ENCODE results near the gene SRF. TPM values are rescaled to one million over a fixed set of nuclear protein-coding genes. Genes with fewer than 3 reads are reported as not detected.

The SRF gene
- total RNA-seq, 2 donors from 2014 or later = 40.5 to 56.3 TPM

- DNase-seq (ENCODE audit: low spot score) = peak; percentile 76
- 2% methylated on average over 34 of the region's 51 CpGs for WGBS
- Histone ChIP-seq H3K4me3 (peak within 1 kb of the TSS; percentile 54 to 61), H3K4me1 (replicated peaks) (peaks cover 9% of the 10 kb centered on the region), H3K36me3 (peaks cover 6 to 28% of the 10 kb centered on the region in 2 donors), H3K27ac (peak within 1 kb of the TSS; percentile 69 to 70), H3K27me3 (replicated peaks; ENCODE audit: insufficient read depth) (no peaks in the 10 kb centered on the region), H3K9me3 (no peaks in the 10 kb centered on the region)
- TF ChIP-seq POLR2AphosphoS5 (IDR thresholded peaks at IDR 0.05) = peak; percentile 97
- peak; percentile 45 for TF ChIP-seq POLR2A (IDR thresholded peaks at IDR 0.05)
- TF ChIP-seq CTCF (IDR thresholded peaks at IDR 0.05) = peak in 2 of 4 experiments; percentile 19 to 20
- intact Hi-C loops (cut with DNase I) = no loop called here
Observed at GRCh38 chr6:43181942-43182860, 11.1 kb downstream of the SRF start, which contains the start of gene CUL9. CUL9 (plus strand) TSS chr6:43182196; CDS start chr6:43184311, 2,115 bp downstream.

- intact Hi-C loops (cut with DNase I) = no loop called here
- H3K9me3 ChIP-seq = no peaks in the 10 kb centered on the region
- 93% methylated on average over 4 of the region's 4 CpGs for WGBS
- H3K4me1 ChIP-seq (replicated peaks) = peaks cover 9% of the 10 kb centered on the region
- H3K4me3 ChIP-seq = no peak overlapping the region
- H3K36me3 ChIP-seq = peaks cover 6 to 24% of the 10 kb centered on the region in 2 donors
- DNase-seq (ENCODE audit: low spot score) = no peak
- TF ChIP-seq POLR2A (IDR thresholded peaks at IDR 0.05) (no peak), POLR2AphosphoS5 (IDR thresholded peaks at IDR 0.05) (no peak), CTCF (IDR thresholded peaks at IDR 0.05) (no peak)
- H3K27ac ChIP-seq = no peak overlapping the region
- H3K27me3 ChIP-seq (replicated peaks; ENCODE audit: insufficient read depth) = no peaks in the 10 kb centered on the region
Observed at GRCh38 chr6:43183441-43183840, 12.4 kb downstream of the SRF start.

GRCh38 chr6:43184268-43184985 is 13.4 kb downstream of the SRF start:
- intact Hi-C loops (cut with DNase I) = no loop called here
- TF ChIP-seq POLR2A (IDR thresholded peaks at IDR 0.05) (no peak), CTCF (IDR thresholded peaks at IDR 0.05) (no peak), POLR2AphosphoS5 (IDR thresholded peaks at IDR 0.05) (no peak)
- Histone ChIP-seq H3K9me3 (no peaks in the 10 kb centered on the region), H3K4me3 (no peak overlapping the region), H3K27me3 (replicated peaks; ENCODE audit: insufficient read depth) (no peaks in the 10 kb centered on the region), H3K4me1 (replicated peaks) (peaks cover 9% of the 10 kb centered on the region), H3K36me3 (peaks cover 0 to 14% of the 10 kb centered on the region in 2 donors), H3K27ac (no peak overlapping the region)
- 89% methylated on average over 21 of the region's 21 CpGs for WGBS
- no peak for DNase-seq (ENCODE audit: low spot score)

GRCh38 chr6:43185391-43185985 is 14.4 kb downstream of the SRF start:
- intact Hi-C loops (cut with DNase I) = no loop called here
- no peak for DNase-seq (ENCODE audit: low spot score)
- no peaks in the 10 kb centered on the region for H3K27me3 ChIP-seq (replicated peaks; ENCODE audit: insufficient read depth)
- peaks cover 0 to 7% of the 10 kb centered on the region in 2 donors for H3K36me3 ChIP-seq
- H3K4me1 ChIP-seq (replicated peaks) = peaks cover 9% of the 10 kb centered on the region
- TF ChIP-seq POLR2AphosphoS5 (IDR thresholded peaks at IDR 0.05) = no peak
- no peak for TF ChIP-seq POLR2A (IDR thresholded peaks at IDR 0.05)
- no peak for TF ChIP-seq CTCF (IDR thresholded peaks at IDR 0.05)
- H3K4me3 ChIP-seq = no peak overlapping the region
- H3K27ac ChIP-seq = no peak overlapping the region
- 81% methylated on average over 5 of the region's 5 CpGs for WGBS
- no peaks in the 10 kb centered on the region for H3K9me3 ChIP-seq

Data from prostate gland (tissue), 2 donors.